ENCODE results near the gene HAND1. TPM values are rescaled to one million over a fixed set of nuclear protein-coding genes. Genes with fewer than 3 reads are reported as not detected.

The HAND1 gene
- total and polyA plus RNA-seq, 9 of the 15 experiments (the other 6 are each of a cell fraction or from before 2014, with no cell fraction given): not detected

DNA sequence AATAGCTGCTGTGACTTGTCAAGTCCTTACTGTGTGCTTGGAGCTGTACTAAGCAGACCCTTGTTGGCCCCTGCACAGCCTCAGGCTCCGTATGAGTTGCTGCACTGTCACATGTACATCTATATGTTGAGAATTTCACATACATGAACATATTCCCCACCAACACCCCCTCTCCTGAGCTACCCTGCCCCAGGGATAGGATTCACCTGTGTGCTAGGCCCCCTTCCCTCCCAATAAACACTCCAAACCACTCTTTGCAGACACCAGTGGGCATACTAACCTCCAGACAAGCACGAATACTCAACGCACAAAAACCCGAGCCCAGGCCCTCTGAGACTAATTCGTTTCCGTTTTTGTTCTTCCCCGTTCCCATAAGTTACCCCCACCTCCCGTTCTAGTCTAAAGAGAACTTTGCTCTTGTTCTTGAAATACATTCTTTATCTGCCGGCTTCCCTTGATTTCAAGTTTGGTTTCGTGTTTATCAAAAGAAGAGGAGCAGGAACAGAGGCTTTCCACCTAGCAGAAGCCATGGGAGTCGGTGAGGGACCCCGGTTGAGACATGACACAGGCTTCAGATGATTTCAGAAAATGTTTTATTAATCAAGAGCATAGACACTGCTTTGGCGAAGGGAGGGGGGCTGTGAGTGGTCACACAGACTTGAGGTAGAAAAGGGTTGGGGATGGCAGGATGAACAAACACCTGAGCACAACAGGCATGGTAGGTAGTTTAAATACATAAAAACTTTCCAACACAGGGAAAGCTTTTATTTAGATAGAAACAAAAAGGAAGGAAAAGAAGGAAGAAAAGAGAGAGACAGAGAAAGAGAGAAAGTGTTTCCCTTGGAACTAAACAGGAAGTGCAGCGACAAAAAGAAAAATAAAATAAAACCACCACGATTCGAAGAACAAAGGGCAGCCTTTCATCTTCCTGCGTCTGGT lies 3.4 kb downstream of the HAND1 start:
- in situ Hi-C loops (cut with MboI): no loop called here
- peaks cover 0 to 24% of the 10 kb centered on the region in 2 experiments; a peak in 1 of 5 replicates for H3K4me1 ChIP-seq (replicated peaks in 1 of 2; ENCODE audit: control insufficient read depth in 2 of 2, insufficient read depth in 2 of 2, low read length in 2 of 2)
- peaks cover 62 to 79% of the 10 kb centered on the region in 2 experiments for H3K27me3 ChIP-seq (ENCODE audit: control insufficient read depth in 2 of 2, insufficient read depth in 2 of 2, low read length in 2 of 2)

More for the DNA sequence above, 3.4 kb downstream of the HAND1 start:
- FAIRE-seq (no peak), DNase-seq (ENCODE audit: extremely low read depth in 1 of 4, low spot score in 3 of 4) (no peak), ATAC-seq (no peak)
- Histone ChIP-seq H3K27ac (ENCODE audit: extremely low read depth, low read depth, low read length) (no peak overlapping the region), H3K9ac (ENCODE audit: insufficient read depth in 1 of 2, low read depth in 2 of 2, low read length in 2 of 2) (no peak overlapping the region), H3K36me3 (ENCODE audit: control insufficient read depth, insufficient read depth, low read length) (no peaks in the 10 kb centered on the region), H3K9me1 (ENCODE audit: control insufficient read depth, insufficient read depth, low read length) (no peaks in the 10 kb centered on the region), H3K9me3 (replicated peaks; ENCODE audit: control insufficient read depth, insufficient read depth, low read depth, low read length) (no peaks in the 10 kb centered on the region), H4K20me1 (replicated peaks; ENCODE audit: control insufficient read depth, insufficient read depth, low read length) (peaks cover 4% of the 10 kb centered on the region; the same call in 1 of the 2 replicates), H3K79me2 (ENCODE audit: control insufficient read depth, insufficient read depth, low read length) (no peaks in the 10 kb centered on the region), H2AFZ (ENCODE audit: low read depth, low read length) (no peak overlapping the region), H3K4me2 (ENCODE audit: insufficient read depth, low read length) (no peak overlapping the region), H3K4me3 (no peak overlapping the region)
- intact Hi-C loops (cut with micrococcal nuclease): no loop called here
- POLR2A ChIA-PET: interaction anchor here (0.6 kb wide), 1 partner anchor 235 kb away, joined by 3 read pairs; no protein-coding TSS in a partner anchor
- no TSS peak for BruUV-seq (replicated peaks)
- under 1% methylated on average over 17 of the region's 17 CpGs for WGBS (ENCODE audit: insufficient coverage, low coverage, missing lambda C conversion rate)
- CTCF ChIA-PET (ENCODE audit: low intra/inter-chr PET ratio): no interaction called here
- 0 out of 2 replicates have a peak, but pooled peaks have one; percentile 20 for TF ChIP-seq SPI1 (IDR thresholded peaks at IDR 0.05; ENCODE audit: borderline replicate concordance, low read depth, low read length)
- TF ChIP-seq NR1H2 (CRISPR knock-in tag; IDR thresholded peaks at IDR 0.05): no peak
- no peak for TF ChIP-seq MCM2 (IDR thresholded peaks at IDR 0.05; ENCODE audit: low read depth)
- peak; percentile 76 for TF ChIP-seq CBX2 (IDR thresholded peaks at IDR 0.05; ENCODE audit: insufficient read depth, low read length, poor library complexity, severe bottlenecking)
- TF ChIP-seq, protein P1, sequence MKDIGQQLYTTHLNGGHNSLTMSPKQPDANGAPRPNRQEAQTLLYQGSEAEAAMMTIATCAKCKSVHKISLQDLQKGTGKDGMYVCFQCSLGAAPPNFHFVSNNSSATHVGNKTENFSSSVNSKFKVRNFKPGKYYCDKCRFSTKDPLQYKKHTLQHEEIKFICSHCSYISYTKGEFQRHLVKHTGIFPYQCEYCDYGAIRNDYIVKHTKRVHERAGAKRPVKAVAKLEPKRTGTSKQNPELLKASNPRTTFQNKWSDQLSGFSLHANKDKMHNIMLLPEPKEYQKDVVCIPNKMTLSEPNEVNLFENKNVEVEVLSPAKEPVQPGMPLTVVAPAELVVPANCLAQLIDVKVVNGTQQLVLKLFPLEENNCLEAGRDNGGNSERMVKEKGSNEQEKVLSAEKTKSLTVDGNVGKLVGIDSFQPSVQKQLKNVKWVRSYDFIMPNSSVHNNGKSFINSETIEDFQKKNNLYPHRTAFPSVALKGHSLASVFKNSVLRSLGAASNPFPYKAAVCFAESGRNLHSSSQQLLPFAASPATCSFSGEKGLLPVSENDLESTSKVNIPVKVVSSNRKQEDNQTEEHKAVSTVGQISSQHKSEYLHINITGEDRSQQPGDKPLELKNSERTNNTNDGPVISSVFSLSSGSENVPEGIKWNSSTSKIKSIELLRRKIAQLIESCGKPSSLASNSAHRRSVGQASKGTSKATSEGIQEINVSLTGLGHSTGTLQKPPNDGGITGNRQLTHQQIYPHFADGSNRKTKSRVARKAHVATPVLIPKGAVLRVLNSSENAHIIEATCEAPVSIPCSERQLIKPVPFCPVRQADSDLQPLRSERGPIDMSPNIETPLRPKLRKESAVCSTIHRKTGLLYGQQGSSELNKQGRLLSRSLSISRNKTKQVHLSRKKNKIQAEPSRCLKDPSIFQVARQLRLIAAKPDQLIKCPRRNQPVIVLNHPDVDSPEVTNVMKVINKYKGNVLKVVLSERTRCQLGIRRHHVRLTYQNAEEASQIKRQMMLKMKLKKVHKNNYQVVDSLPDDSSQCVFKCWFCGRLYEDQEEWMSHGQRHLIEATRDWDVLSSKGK (CRISPR knock-in tag; IDR thresholded peaks at IDR 0.05): no peak
- TF ChIP-seq KLF16 (IDR thresholded peaks at IDR 0.05): no peak
- no peak for TF ChIP-seq ZNF146 (CRISPR knock-in tag; IDR thresholded peaks at IDR 0.05; ENCODE audit: unreplicated experiment)
